HCEC 1CT (cell line): Measurements from ENCODE around the gene CFAP45.
"Not testable (repeated sequence)": the region's sequence is repeated elsewhere in the genome, so short reads cannot be mapped to it uniquely, and the experiment has no call there.

Source experiments
- DNase-seq: peaks from one replicate; pipeline ENCODE4 v3.0.0-alpha.2; 2017

CFAP45 gene

GRCh38 chr1:159900755-159901360 lies 893 bp upstream of the CFAP45 start:
- DNase-seq = no peak

GRCh38 chr1:159899634-159900033 lies 331 bp downstream of the CFAP45 start:
- DNase-seq = not testable (repeated sequence)

- DNase-seq = no peak
These were observed 1.4 kb downstream of the CFAP45 start for GRCh38 chr1:159898527-159898926.

- no peak for DNase-seq
These were observed 2.0 kb downstream of the CFAP45 start for GRCh38 chr1:159897962-159898361.

GRCh38 chr1:159896546-159896930 lies 3.4 kb downstream of the CFAP45 start:
- no peak for DNase-seq

- no peak for DNase-seq
These were observed 4.0 kb downstream of the CFAP45 start for GRCh38 chr1:159895836-159896545.

GRCh38 chr1:159895286-159895685 lies 4.7 kb downstream of the CFAP45 start:
- no peak for DNase-seq

- no peak for DNase-seq
These were observed 7.0 kb downstream of the CFAP45 start for GRCh38 chr1:159892944-159893343.

- DNase-seq = peak; percentile 86
These were observed 8.4 kb downstream of the CFAP45 start for GRCh38 chr1:159891275-159892157.

GRCh38 chr1:159890390-159890789 lies 9.6 kb downstream of the CFAP45 start:
- DNase-seq = no peak

GRCh38 chr1:159889821-159890252 lies 10.1 kb downstream of the CFAP45 start:
- peak; percentile 96 for DNase-seq

- DNase-seq = no peak
These were observed 10.8 kb downstream of the CFAP45 start for GRCh38 chr1:159889202-159889601.

- DNase-seq = no peak
These were observed 15.7 kb downstream of the CFAP45 start for GRCh38 chr1:159884296-159884695.

- no peak for DNase-seq
These were observed 16.8 kb downstream of the CFAP45 start for GRCh38 chr1:159883134-159883533.

- DNase-seq = peak; percentile 70
These were observed 17.5 kb downstream of the CFAP45 start for GRCh38 chr1:159882527-159882862.

- peak; percentile 97 for DNase-seq
These were observed 18.1 kb downstream of the CFAP45 start for GRCh38 chr1:159881622-159882526.

- DNase-seq = no peak
These were observed 19.5 kb downstream of the CFAP45 start for GRCh38 chr1:159880430-159880829.

GRCh38 chr1:159879977-159880376 lies 20.0 kb downstream of the CFAP45 start:
- peak; percentile 85 for DNase-seq

GRCh38 chr1:159879136-159879535 lies 20.8 kb downstream of the CFAP45 start:
- no peak for DNase-seq

GRCh38 chr1:159877695-159878444 lies 22.1 kb downstream of the CFAP45 start:
- no peak for DNase-seq

- DNase-seq = no peak
These were observed 26.3 kb downstream of the CFAP45 start for GRCh38 chr1:159873530-159874143.
